ENCODE results near the gene FHOD3. TPM values are rescaled to one million over a fixed set of nuclear protein-coding genes. Genes with fewer than 3 reads are reported as not detected.

FHOD3 gene
- total and polyA plus RNA-seq, 2 of the 8 experiments (the other 6 are each of a cell fraction or from before 2014, with no cell fraction given), result 9.7 to 10.5 TPM

DNA sequence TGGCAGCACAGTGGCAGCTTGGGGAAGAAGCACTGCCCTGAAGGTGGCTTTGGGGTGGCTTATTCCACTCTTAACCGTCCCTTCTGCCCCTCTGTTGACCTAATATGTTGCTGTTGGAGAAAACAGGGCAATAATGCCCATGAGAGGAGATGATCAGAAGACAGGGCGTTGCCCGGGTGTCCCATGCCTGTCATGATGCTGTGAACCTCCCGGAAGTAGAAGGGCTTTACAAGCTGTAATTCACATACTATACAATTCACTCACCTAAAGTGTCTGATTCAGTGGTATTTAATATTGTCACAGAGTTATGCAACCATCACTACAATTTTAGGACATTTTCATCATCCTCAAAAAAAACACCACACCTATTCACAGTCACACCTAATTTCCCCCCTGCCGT, 112.3 kb downstream of the FHOD3 start:
- H3K4me3 ChIP-seq (ENCODE audit: extremely low read depth in 1 of 4, insufficient read depth in 2 of 4, low read depth in 3 of 4, low read length in 4 of 4), result no peak overlapping the region
- POLR2A ChIA-PET (ENCODE audit: partially characterized antibody), result interaction anchor here (1.2 kb wide), 1 partner anchor 10 kb away, joined by 3 read pairs; no protein-coding TSS in a partner anchor
- no peak overlapping the region for H4K91ac ChIP-seq (replicated peaks; ENCODE audit: insufficient read length, low read length)
- no peak for DNase-seq (ENCODE audit: low read depth in 1 of 2, low spot score in 2 of 2)
- no peak overlapping the region for H3K4ac ChIP-seq (replicated peaks; ENCODE audit: insufficient read length, low read depth, low read length)
- no peak overlapping the region for H2AFZ ChIP-seq (ENCODE audit: low read length)
- H4K8ac ChIP-seq (ENCODE audit: extremely low read depth, insufficient read depth, low read length), result no peak overlapping the region
- H3K14ac ChIP-seq (ENCODE audit: insufficient read length), result no peak overlapping the region
- H3K18ac ChIP-seq (ENCODE audit: extremely low read depth, low read length), result no peak overlapping the region
- no peaks in the 10 kb centered on the region for H3K27me3 ChIP-seq (replicated peaks in 1 of 4; ENCODE audit: control insufficient read depth in 3 of 4, extremely low read depth in 1 of 4, insufficient read depth in 3 of 4, low read length in 3 of 4)
- 90% methylated on average over 5 of the region's 5 CpGs; no CpG with 5 or more reads in 1 of the 2 experiments for WGBS, 2 experiments (ENCODE audit: extremely low coverage in 1 of 2, insufficient coverage in 1 of 2, insufficient read length in 1 of 2, insufficient replicate concordance in 2 of 2, low coverage in 1 of 2, low lambda C conversion rate in 2 of 2, missing lambda C conversion rate in 1 of 2)
- H2BK20ac ChIP-seq (ENCODE audit: low read length), result no peak overlapping the region
- no peak overlapping the region for H3K27ac ChIP-seq (ENCODE audit: low read depth, low read length)
- H4K5ac ChIP-seq (ENCODE audit: insufficient read length, low read depth, low read length), result no peak overlapping the region
- CTCF ChIA-PET (ENCODE audit: partially characterized antibody), result interaction anchor here (0.9 to 14.7 kb wide), 8 partner anchors 10 to 162 kb away, joined by 3 to 163 read pairs (median 10); no protein-coding TSS in a partner anchor
- no peak overlapping the region for H2BK5ac ChIP-seq (ENCODE audit: low read depth, low read length)
- H3K4me1 ChIP-seq (replicated peaks in 1 of 4; ENCODE audit: control insufficient read depth in 3 of 4, insufficient read depth in 4 of 4, low read length in 3 of 4), result 0 out of 7 replicates have a peak, but pooled peaks cover 0 to 1% (median 0%) of the 10 kb centered on the region in 4 experiments
- H3K79me2 ChIP-seq (ENCODE audit: control insufficient read depth in 1 of 2, insufficient read depth in 2 of 2, low read length in 2 of 2), result no peaks in the 10 kb centered on the region
- H3K9ac ChIP-seq (replicated peaks in 1 of 4; ENCODE audit: extremely low read depth in 1 of 4, low read depth in 3 of 4, low read length in 3 of 4), result no peak overlapping the region
- no peak overlapping the region for H2AK5ac ChIP-seq (ENCODE audit: low read depth, low read length)
- no peaks in the 10 kb centered on the region for H3K23me2 ChIP-seq (ENCODE audit: low read depth, low read length)
- no peak overlapping the region for H2BK15ac ChIP-seq (ENCODE audit: low read length)
- FAIRE-seq, result no peak
- H3K36me3 ChIP-seq (ENCODE audit: control insufficient read depth in 2 of 4, insufficient read depth in 4 of 4, low read length in 3 of 4), result no peaks in the 10 kb centered on the region
- H2BK120ac ChIP-seq (replicated peaks; ENCODE audit: low read depth, low read length), result no peak overlapping the region
- H3K4me2 ChIP-seq (ENCODE audit: insufficient read depth in 1 of 2, low read depth in 2 of 2, low read length in 2 of 2), result no peak overlapping the region
- no peak overlapping the region for H3K56ac ChIP-seq (replicated peaks; ENCODE audit: insufficient read length, low read depth, low read length)
- H3K9me3 ChIP-seq (ENCODE audit: insufficient read depth in 2 of 2, low read depth in 1 of 2, low read length in 1 of 2), result no peaks in the 10 kb centered on the region
- H2BK12ac ChIP-seq (ENCODE audit: low read depth, low read length), result no peak overlapping the region
- no peak overlapping the region for H3K23ac ChIP-seq (ENCODE audit: insufficient read length)
- no peak for TF ChIP-seq PHF8 (conservative IDR thresholded peaks at IDR 0.05; ENCODE audit: low read depth, low read length)
- TF ChIP-seq SIRT6 (IDR thresholded peaks at IDR 0.05; ENCODE audit: low read length), result no peak
- TF ChIP-seq, protein P1, sequence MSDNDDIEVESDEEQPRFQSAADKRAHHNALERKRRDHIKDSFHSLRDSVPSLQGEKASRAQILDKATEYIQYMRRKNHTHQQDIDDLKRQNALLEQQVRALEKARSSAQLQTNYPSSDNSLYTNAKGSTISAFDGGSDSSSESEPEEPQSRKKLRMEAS (IDR thresholded peaks at IDR 0.05), result no peak
- no peak for TF ChIP-seq EGR1 (IDR thresholded peaks at IDR 0.05; ENCODE audit: borderline replicate concordance, low read depth, low read length)
- TF ChIP-seq CTBP2 (IDR thresholded peaks at IDR 0.05; ENCODE audit: borderline replicate concordance, insufficient read depth, insufficient read length, low read length), result no peak
- TF ChIP-seq SP1 (IDR thresholded peaks at IDR 0.05; ENCODE audit: low read depth, low read length), result no peak
- no peak for TF ChIP-seq RAD21 (IDR thresholded peaks at IDR 0.05 in 1 of 2, conservative IDR thresholded peaks at IDR 0.05 in 1 of 2; ENCODE audit: low read depth in 2 of 2, low read length in 2 of 2)
- no peaks in the 10 kb centered on the region for H4K20me1 ChIP-seq (replicated peaks in 1 of 2; ENCODE audit: control insufficient read depth in 1 of 2, insufficient read depth in 2 of 2, low read length in 2 of 2)
- peaks cover 3% of the 10 kb centered on the region; the same call in 1 of the 2 replicates for H3K79me1 ChIP-seq (ENCODE audit: low read depth, low read length)
